Right lobe of liver (tissue), 4 donors: ENCODE measurements around the gene MTRF1L.

ENCODE experiments used
- CTCF ChIP-seq, 4 donors: fragments of 200-600 bp in 3 of 4; fragments of 450-650 bp in 1 of 4; IDR thresholded peaks; one replicate each; pipeline versions ENCODE4 v1.5.1 to v1.8.0; 2016 to 2022; ENCODE audit warnings: antibody characterized with exemption in 4 of 4, mild to moderate bottlenecking in 2 of 4
- POLR2A ChIP-seq: fragments of 450-650 bp; IDR thresholded peaks from one replicate; pipeline ENCODE4 v1.6.1; 2017; ENCODE audit warnings: antibody characterized with exemption, mild to moderate bottlenecking
- donor health status: DM: no; HTN: no; CAD: no.
- donor health status: DM: no; HTN: no; CAD: no.
- donor health status: DM: no; HTN: yes; CAD: no.

- TF ChIP-seq CTCF (IDR thresholded peaks at IDR 0.05) (no peak), POLR2A (no peak)
Measured at GRCh38 chr6:153013438-153013837, 10.9 kb upstream of the MTRF1L start.
